GM19438 (cell line): Measurements from ENCODE around the gene ANTXR2.
"Not testable (repeated sequence)": the region's sequence is repeated elsewhere in the genome, so short reads cannot be mapped to it uniquely, and the experiment has no call there.

Source experiments
- ATAC-seq: cut with Tn5 transposase; IDR thresholded peaks from one replicate; pipeline ENCODE4 v1.9.1; 2021; ENCODE audit warnings: low read depth; ENCODE audit not compliant: unreplicated experiment

ANTXR2 gene

DNA sequence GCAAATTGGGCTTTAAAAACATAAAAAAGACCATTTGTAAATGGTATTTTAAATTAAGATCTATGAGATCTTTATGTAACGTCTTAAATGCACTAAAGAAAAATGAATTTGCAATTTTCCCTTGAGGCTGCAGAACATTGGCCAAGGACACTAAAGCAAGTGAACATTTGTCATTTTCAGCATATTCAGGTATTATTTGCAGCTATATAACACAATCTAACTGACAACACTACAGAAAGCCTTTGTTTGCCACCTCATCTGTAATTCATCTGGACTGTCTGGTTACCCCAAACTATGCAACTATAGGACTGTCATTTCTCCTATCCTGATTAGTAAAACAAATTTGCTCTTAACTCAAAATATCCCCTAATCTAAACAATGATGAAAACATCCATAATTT is 74.8 kb downstream of the ANTXR2 start:
- no peak for ATAC-seq

DNA sequence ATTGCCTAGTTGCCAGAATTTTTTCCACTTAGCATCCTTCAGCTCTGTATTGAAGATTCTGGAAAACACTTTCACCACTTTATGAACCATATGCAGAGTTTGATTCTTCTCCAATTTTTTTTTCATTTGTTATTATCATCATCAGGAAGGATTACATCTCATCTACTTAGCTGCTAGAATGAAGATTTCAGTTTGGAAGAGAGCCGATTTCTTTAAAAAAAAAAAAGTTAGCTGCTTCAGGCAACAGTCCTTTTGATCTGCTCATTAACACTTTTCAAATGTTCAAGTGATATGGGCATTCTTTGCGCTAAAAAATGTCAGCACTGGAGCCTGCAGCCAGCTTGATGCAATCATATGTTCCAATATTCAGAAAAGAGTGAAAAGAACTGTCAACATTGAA is 76.2 kb downstream of the ANTXR2 start:
- ATAC-seq, result no peak

DNA sequence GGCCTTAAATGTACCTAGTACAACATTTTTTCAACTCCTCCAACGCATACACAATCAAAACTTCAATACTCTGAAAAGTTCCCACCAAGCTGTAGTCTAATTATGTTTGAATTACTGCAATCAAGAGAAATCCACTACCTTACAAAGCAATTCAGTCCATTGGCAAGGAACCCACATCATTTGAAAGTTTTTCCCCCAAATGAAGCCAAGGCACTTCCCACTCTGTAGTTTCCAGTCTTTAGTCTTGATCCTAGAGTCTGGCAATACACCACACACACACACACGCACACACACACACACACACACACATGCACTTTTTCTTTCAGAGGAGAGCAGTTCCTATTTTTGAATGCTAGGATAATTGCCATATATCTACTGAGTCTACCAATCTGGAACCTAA is 79.6 kb downstream of the ANTXR2 start:
- no peak for ATAC-seq

DNA sequence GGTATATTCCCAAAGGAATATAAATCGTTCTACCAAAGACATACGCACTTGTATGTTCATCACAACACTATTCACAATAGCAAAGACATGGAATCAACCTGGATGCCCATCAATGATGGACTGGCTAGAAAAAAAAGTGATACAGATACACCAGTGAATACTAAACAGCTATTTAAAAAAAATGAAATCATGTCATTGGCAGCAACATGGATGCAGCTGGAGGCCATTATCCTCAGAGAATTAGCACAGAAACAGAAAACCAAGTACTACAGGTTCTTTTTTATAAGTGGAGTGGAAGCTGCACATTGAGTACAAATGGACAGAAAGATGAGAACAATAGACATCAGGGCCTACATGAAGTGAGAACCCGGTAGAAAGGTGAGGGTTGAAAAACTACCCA is 81.4 kb downstream of the ANTXR2 start:
- ATAC-seq, result no peak

DNA sequence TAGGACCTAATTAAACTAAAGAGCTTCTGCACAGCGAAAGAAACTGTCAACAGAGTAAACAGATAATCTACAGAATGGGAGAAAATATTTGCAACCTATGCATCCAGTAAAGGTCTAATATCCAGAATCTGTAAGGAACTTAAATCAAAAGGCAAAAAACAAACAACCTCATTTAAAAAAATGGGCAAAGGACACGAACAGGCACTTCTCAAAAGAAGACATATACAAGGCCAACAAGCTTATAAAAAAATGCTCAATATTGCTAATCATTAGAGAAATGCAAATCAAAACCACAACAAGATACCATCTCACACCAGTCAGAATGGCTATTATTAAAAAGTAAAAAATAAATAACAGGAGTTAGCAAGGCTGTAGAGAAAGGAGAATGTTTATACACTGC is 81.9 kb downstream of the ANTXR2 start:
- not testable (repeated sequence) for ATAC-seq

DNA sequence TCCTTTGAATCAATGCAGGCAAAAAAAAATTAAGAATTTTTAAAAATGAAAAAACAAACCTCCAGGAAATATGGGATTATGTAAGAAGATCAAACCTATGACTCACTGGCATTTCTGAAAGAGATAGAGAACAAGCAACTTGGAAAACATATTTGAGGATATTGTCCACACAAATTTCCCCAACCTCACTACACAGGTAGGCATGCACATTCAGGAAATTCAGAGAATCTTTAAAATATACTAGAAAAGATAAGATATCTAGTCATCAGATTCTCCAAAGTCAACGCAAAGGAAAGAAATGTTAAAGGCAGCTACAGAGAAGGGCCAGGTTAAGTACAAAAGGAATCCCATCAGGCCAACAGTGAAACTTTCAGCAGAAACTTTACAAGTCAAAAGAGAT is 85.6 kb downstream of the ANTXR2 start:
- ATAC-seq, result no peak

DNA sequence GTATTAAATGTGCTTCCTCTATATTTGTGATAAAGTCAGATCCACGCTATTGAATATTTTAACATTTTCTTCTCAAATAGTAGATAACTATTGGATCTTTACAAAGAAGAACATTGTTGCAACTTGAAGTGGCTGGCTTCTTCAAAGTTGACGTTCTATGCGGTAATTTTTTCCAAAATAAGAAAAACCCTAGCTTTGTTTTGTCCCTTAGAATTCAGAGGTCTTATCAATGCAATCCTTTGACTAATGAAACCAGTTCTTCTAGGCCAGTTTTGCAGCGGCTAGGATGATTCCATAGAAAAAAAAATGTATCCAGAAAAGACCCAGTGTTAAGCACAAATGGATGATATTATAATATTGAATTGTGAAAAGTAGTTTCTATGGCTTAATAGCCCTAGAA is 89.6 kb downstream of the ANTXR2 start:
- ATAC-seq, result no peak

DNA sequence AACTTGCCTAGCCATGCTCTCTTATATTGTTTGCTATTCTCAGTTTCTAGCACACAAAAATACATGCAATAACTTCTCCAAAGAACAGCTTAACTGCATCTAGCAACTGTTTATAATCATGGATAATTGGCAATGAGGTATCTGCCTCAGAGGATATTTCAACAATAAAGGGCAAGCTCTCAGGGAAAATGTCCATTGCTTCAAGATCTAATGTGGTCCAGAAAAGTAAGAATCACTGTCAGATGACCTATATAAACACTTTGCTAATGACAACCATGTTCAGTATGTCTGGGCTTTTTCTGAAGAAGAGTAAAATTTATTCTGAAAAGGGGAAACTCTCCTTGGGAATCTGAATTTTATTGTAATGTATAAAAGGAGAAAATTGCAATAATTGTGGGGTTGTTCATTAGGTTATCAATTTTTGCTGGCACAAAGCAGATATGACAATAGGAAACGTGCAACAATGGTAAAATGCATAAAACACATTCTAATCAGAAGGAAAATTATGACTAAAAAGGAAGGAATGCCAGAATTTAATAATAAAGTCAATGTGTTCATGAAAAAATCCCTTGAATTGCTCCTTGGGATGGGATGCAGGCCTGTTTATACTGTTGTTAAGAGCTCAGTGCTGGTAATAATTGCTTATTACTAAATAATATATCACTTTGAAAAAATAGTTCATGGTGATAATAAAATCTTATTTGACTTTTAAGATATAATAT is 90.3 kb downstream of the ANTXR2 start:
- no peak for ATAC-seq

DNA sequence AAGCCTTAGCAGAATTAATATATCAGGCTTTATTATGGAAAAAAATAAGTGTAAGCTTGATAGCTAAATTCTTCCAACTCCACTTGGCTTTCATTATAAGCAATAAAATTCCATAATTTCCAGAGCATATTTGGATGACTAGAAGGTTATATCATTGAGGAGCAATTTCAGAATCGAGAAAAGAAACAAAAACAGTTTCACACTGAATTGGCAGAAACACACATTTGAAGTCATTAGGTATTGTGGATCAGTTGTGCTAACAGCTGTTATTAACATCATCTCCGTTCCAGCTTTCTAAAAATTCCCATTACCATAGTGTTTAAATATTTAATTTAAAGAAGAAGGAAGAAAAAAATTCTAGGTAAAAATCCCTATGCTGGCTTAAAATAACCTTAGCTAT is 92.6 kb downstream of the ANTXR2 start:
- no peak for ATAC-seq

DNA sequence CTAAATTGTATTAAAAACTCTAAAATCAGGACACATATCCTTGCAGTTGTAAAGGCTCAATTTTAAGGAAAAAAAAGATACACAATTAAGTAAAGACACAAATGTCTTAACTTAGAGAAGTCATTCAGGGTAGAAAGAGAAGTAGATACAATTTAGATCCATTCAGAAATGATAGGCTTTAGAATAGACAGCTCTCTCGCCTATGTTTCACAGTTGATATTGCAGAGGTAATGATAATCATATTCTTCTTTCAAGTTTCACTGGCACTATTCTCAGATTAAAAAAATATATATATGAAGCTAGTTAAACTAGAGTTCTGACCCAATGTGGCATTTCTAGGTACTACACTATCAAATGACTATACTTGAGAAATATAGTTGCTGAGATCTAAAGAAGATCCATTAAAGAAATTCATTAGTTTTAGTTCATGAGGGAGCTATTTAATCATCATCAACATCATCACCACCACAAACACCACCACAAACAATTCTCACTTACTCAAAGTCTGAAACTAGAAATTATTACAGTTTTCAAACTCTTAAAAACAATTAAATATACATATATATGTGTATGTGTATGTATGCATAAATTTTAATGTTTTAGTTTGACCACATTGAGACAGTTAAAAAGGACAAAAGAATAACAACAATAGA is 93.1 kb downstream of the ANTXR2 start:
- ATAC-seq, result no peak

DNA sequence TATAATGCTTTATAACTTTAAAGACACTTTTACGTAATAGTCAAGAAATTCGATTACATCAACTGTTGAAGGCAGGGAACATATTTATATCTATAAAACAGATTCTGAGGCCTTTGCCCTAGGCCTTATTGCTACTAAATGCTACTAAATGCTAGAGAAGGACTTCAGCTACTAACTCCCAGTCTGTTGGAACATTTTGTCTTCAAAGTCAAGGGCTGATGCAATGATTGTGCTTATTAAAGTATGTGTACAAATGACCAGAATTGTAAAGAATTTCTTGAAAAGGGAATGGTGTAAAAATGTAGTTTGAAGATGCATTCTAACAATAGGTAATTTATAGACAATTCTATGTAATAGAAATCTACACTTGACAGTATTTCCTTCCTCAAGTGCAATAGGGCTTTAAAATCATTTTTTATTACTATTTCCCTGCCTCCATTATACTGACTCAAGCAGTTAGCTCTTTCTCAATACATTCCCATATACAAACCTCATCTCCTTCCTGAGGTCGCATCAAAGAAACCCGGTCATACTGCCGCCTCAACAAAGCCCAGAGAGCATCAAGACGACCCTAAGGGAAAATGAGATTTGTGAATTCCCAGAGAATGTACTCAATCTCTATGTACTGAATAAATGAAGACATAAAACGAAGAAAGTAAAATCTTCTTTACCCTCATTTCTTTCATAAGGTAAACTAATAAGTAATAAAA is 95.7 kb downstream of the ANTXR2 start:
- ATAC-seq, result no peak

DNA sequence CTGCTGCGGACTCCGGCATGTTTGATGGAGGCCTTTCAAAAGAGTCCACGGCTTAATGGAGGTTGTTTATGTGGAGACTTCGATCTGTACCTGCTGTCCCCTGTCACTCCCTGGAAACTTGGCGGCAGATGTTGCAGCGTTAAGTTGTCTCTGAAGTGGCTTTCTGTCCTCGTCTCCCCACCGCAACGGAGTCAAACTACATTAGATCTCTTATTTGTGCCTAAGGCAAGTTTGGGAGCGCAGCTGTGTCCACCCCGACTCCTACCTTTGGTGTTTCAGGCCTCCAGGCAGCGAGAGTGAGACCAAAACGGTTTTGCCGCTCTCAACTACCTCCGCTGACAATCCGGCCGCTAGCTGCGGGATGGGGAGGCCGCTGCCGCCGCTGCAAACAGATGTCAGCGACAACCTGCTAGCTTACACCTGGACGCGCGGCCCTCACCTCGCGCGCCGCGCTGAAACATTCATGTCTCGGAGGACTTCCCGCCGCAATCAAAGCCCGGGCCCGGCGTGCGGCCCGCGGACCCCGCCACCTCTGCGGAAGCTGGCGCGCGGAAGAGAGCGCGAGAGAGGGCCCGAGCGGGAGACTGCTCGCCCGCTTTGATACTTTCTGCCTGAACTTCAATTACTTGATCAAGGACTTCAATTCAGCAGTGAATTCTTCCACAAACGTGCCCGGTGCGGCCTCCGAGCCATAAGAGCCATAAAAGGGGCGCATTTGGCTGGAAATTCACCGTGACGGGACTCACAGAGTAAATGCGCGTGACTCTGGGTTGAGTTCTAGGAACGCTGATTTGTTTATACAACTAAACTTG is 108.4 kb downstream of the ANTXR2 start:
- no peak for ATAC-seq

DNA sequence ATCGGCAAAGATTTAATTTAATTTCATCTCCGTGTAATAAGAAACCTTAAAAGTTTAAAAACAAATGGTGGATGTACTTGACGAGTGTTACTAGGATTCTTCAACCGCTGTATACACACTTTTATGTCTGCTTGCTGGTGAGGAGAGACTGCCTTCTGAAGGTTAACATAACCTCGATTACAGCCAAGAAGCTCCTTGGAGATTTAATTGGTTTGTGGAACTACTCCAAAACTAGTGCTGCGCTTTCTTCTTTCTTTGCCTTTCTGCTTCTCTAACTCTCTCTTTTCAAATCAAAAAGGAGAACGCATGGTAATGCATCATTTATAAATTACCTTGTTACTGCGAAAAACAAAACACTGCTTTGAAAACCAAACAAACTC is 109.0 kb downstream of the ANTXR2 start:
- no peak for ATAC-seq

DNA sequence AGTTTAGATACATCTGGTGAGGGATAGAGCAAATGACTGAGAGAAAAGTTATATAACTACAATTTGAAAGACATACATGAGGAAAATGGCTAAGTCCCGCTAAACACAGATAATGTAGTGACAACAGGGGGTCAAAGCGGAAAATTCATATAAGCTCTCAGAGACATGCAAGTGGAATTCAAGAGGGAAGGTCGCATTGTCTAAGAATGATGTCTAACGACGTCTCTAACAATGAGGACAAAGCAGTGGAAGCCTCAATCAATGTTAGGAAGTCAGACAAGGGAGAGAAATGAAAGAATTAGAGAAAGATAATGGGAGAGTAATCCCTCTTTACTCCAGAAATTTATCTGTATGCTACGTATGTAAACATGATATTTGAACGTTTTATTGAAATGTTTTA is 113.4 kb downstream of the ANTXR2 start:
- no peak for ATAC-seq

DNA sequence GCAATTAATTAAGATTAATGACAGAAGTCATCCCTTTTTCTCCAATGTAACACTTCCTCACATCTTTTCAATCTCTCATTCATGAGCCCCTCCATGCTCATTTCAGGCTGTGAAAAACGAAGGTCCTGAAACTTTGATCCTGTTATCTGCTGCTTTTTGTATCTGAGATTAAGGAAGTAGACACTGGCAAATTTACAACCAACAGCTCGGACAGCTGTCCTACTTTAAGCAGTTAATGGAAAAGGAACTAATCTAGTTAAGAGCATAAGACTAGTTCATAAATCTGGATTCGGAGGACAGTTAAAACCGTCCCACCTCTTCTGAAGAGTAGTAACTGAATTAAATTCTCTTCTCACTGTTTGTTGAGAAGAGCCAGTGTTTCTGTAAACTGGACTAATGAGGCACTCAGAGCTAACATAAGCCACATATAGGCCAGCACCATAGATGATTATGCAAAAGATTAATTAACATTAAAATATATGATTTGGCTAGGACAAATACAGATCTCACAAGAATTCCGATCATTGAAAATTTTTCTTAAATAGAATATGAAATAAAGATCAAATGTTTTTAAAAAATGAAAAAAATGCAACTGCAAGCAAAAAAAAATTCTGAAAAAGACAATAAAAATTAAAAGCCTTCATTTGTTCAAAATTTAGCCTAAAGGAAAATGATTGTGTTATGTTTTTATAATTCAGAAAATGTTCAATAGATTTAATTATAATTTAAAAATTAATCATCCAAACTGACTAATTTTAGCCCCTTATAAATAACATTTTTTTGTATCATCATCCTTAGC is 114.4 kb downstream of the ANTXR2 start:
- ATAC-seq, result no peak

DNA sequence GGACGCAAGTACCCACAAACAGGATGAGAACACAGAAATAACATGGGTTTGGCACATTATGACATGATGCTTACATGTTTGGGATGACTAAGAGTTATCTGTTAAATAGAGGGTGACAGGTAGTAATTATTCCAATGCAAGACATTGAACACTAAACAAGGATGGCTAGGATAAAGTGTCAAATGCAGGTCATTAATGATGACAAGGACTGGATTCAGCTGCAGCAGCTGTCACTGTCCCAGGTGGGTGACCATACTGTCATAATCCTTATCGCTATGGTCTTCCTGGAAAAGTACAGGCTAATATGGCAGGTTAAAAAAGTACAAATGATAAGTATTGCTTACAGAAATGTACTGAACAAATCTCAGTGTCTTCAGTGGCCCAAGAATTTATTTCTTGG is 123.9 kb downstream of the ANTXR2 start:
- no peak for ATAC-seq

DNA sequence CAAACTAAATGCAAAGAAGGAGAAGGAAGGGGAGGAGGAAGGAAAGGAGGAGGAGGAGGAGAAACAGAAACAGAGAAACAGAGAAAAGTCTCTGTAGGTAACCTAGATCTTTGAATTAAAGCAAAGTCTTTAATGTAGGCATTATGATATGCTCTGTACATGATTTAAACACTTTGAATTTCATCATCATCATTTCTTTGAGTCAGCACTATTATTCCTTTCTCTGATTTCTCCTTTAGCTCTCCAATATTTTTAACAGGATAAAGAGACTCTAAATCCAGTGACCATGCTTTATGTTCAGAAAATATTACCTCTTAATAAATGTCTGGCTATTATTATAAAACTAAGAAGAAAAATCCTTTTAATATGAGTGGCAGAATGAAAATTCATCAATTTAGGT is 124.3 kb downstream of the ANTXR2 start:
- no peak for ATAC-seq

DNA sequence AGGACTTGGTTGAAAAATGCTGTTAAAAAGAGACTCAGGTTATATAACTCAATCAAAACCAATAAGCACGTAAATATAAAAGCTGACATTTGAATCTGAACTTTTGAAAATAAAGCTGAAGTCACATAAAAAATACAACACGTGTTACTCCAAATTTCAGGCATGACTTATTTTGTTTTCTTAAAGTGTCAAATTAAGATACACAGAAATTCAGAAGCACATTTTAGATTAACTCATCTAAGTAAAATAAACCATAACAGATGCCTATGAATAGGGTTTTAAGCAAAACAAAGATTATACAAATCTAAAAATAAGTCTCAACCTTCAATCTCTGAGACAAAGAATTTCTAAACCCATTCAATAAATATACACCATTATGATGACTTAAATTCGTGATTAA is 124.8 kb downstream of the ANTXR2 start:
- no peak for ATAC-seq

DNA sequence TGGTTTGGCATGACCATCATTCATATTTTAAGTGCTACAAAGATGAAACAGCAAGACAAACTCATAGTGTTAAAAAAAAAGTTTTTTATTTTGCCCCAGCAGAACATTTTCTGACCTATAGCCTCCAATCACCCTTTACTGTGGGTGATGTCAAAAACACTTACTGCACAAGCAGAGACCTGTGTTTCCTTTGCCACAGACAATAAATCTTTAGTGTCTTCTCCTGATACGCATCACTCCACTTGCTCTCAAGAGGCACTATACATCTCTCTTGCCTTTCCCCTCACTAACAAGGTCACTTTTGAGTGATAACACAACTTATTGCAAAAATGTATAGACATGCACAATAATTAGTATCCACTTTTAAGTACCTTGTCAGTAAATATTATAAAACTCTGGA is 125.6 kb downstream of the ANTXR2 start:
- ATAC-seq, result no peak

DNA sequence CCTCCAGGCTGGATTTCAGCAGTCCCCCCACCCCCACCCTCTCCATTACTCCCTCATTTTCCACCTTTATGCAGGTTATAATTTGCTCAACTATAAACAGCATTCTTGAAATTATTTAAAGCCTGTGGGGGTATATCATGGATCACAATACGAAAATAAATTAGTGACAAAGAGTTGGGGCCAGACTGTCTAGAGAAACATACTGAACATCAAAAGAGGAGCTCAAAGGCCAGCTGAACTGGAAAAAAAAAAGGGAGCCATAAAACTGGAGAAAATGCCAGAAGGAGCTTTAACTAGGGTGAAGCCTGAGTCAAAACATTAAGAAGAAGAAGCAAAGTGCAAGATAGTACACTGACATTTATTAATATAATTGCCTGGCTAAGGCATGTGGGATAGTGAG is 137.8 kb downstream of the ANTXR2 start:
- ATAC-seq, result no peak
